HEK293 (cell line): ENCODE measurements around the gene SERINC5.
"Not testable (repeated sequence)": the region's sequence is repeated elsewhere in the genome, so short reads cannot be mapped to it uniquely, and the experiment has no call there.

ENCODE experiments used
- CTCF ChIA-PET: fragments of 350-600 bp; formaldehyde crosslinking; extraction: SDS; loops from one replicate; lab custom pipeline; 2021; ENCODE audit warnings: antibody characterized with exemption; lab: Yijun Ruan, JAX
- POLR2A ChIA-PET: fragments of 300-600 bp; formaldehyde crosslinking; extraction: SDS; loops from one replicate; lab custom pipeline; 2020; ENCODE audit warnings: antibody characterized with exemption, inconsistent platforms; lab: Yijun Ruan, JAX
- H3K27ac ChIP-seq: fragments of 200-500 bp; sonication (Bioruptor generic); 2 replicates; pipeline ENCODE4 v1.5.1; 2014; ENCODE audit warnings: low read depth, low read length, control low read depth, inconsistent platforms; ENCODE audit errors: extremely low read depth
- H3K36me3 ChIP-seq, 2 experiments: fragments of 200-500 bp in 1 of 2; sonication (Bioruptor generic) in 1 of 2; 1 replicate in 1 of 2; 2 replicates in 1 of 2; pipeline ENCODE4 v1.5.1; 2014 to 2017; ENCODE audit warnings: inconsistent platforms in 2 of 2, low read length in 2 of 2; ENCODE audit not compliant: control insufficient read depth in 2 of 2, insufficient read depth in 1 of 2
- H3K4me1 ChIP-seq: fragments of 200-500 bp; sonication (Bioruptor generic); 2 replicates; pipeline ENCODE4 v1.5.1; 2014; ENCODE audit warnings: mild to moderate bottlenecking, low read length, inconsistent platforms; ENCODE audit not compliant: control insufficient read depth, insufficient read depth
- H3K4me3 ChIP-seq: 2 replicates; pipeline ENCODE4 v1.5.1; 2011; ENCODE audit warnings: low read depth, mild to moderate bottlenecking, control low read depth, low read length, moderate library complexity
- H3K9me3 ChIP-seq: fragments of 200-500 bp; sonication (Bioruptor generic); 2 replicates; pipeline ENCODE4 v1.5.1; 2014; ENCODE audit warnings: low read depth, low read length, inconsistent platforms; ENCODE audit not compliant: control insufficient read depth, insufficient read depth
- REPIN1 ChIP-seq: fragments of 450-650 bp; formaldehyde crosslinking; IDR thresholded peaks from 2 replicates; pipeline ENCODE4 v1.5.1; 2017; ENCODE audit warnings: missing biosample characterization, missing genetic modification characterization, low read depth
- SCRT2 ChIP-seq: fragments of 450-650 bp; formaldehyde crosslinking; IDR thresholded peaks from 2 replicates; pipeline ENCODE4 v1.5.1; 2016; ENCODE audit warnings: missing biosample characterization, missing genetic modification characterization
- ZBTB17 ChIP-seq: fragments of 450-650 bp; formaldehyde crosslinking; IDR thresholded peaks from 2 replicates; pipeline ENCODE4 v1.5.1; 2016; ENCODE audit warnings: missing biosample characterization, missing genetic modification characterization
- ZBTB20 ChIP-seq: fragments of 450-650 bp; formaldehyde crosslinking; IDR thresholded peaks from 2 replicates; pipeline ENCODE4 v1.5.1; 2016; ENCODE audit warnings: missing biosample characterization, missing genetic modification characterization
- ZBTB7A ChIP-seq: fragments of 450-650 bp; formaldehyde crosslinking; IDR thresholded peaks from 2 replicates; pipeline ENCODE4 v1.5.1; 2016; ENCODE audit warnings: low read depth, missing biosample characterization, missing genetic modification characterization
- ZFP37 ChIP-seq: fragments of 450-650 bp; formaldehyde crosslinking; IDR thresholded peaks from 2 replicates; pipeline ENCODE4 v1.5.1; 2016; ENCODE audit warnings: missing biosample characterization, missing genetic modification characterization
- ZNF132 ChIP-seq: fragments of 450-650 bp; formaldehyde crosslinking; IDR thresholded peaks from 2 replicates; pipeline ENCODE4 v1.5.1; 2017; ENCODE audit warnings: missing biosample characterization, missing genetic modification characterization, borderline replicate concordance
- ZNF133 ChIP-seq: fragments of 450-650 bp; formaldehyde crosslinking; IDR thresholded peaks from 2 replicates; pipeline ENCODE4 v1.5.1; 2016; ENCODE audit warnings: missing biosample characterization, missing genetic modification characterization
- ZNF2 ChIP-seq: fragments of 450-650 bp; formaldehyde crosslinking; IDR thresholded peaks from 2 replicates; pipeline ENCODE4 v1.5.1; 2016; ENCODE audit warnings: missing biosample characterization, missing genetic modification characterization
- ZNF202 ChIP-seq: fragments of 450-650 bp; formaldehyde crosslinking; IDR thresholded peaks from 2 replicates; pipeline ENCODE4 v1.5.1; 2016; ENCODE audit warnings: missing biosample characterization, missing genetic modification characterization, borderline replicate concordance
- ZNF214 ChIP-seq: fragments of 450-650 bp; formaldehyde crosslinking; IDR thresholded peaks from 2 replicates; pipeline ENCODE4 v1.5.1; 2017; ENCODE audit warnings: missing biosample characterization, mild to moderate bottlenecking, missing genetic modification characterization, borderline replicate concordance
- ZNF239 ChIP-seq: fragments of 450-650 bp; formaldehyde crosslinking; IDR thresholded peaks from 2 replicates; pipeline ENCODE4 v1.5.1; 2016; ENCODE audit warnings: missing biosample characterization, missing genetic modification characterization
- ZNF335 ChIP-seq: fragments of 450-650 bp; formaldehyde crosslinking; conservative IDR thresholded peaks from 2 replicates; pipeline ENCODE4 v1.5.1; 2016; ENCODE audit warnings: missing biosample characterization, missing genetic modification characterization
- ZNF354C ChIP-seq: fragments of 450-650 bp; formaldehyde crosslinking; IDR thresholded peaks from 2 replicates; pipeline ENCODE4 v1.5.1; 2016; ENCODE audit warnings: missing biosample characterization, missing genetic modification characterization, low read depth, borderline replicate concordance
- ZNF362 ChIP-seq: fragments of 450-650 bp; formaldehyde crosslinking; IDR thresholded peaks from 2 replicates; pipeline ENCODE4 v1.5.1; 2016; ENCODE audit warnings: missing biosample characterization, missing genetic modification characterization
- ZNF391 ChIP-seq: fragments of 450-650 bp; formaldehyde crosslinking; IDR thresholded peaks from 2 replicates; pipeline ENCODE4 v1.5.1; 2016; ENCODE audit warnings: low read depth, missing biosample characterization, missing genetic modification characterization, borderline replicate concordance
- ZNF473 ChIP-seq: fragments of 450-650 bp; formaldehyde crosslinking; IDR thresholded peaks from 2 replicates; pipeline ENCODE4 v1.5.1; 2017; ENCODE audit warnings: missing biosample characterization, missing genetic modification characterization
- ZNF843 ChIP-seq: fragments of 450-650 bp; formaldehyde crosslinking; IDR thresholded peaks from 2 replicates; pipeline ENCODE4 v1.5.1; 2016; ENCODE audit warnings: missing biosample characterization, missing genetic modification characterization
- TF ChIP-seq, protein P1 (sequence below): fragments of 450-650 bp; formaldehyde crosslinking; optimal IDR thresholded peaks from 2 replicates; pipeline ENCODE3; 2016; ENCODE audit warnings: missing biosample characterization, mild to moderate bottlenecking, missing genetic modification characterization

The SERINC5 gene

GRCh38 chr5:80140496-80140895 lies 115.4 kb downstream of the SERINC5 start:
- Histone ChIP-seq H3K9me3 (no peaks in the 10 kb centered on the region), H3K4me3 (no peak overlapping the region), H3K27ac (no peak overlapping the region), H3K4me1 (no peaks in the 10 kb centered on the region), H3K36me3 (no peaks in the 10 kb centered on the region; a peak in 1 of 3 replicates)
- POLR2A ChIA-PET, result interaction anchor here (0.7 kb wide), 1 partner anchor 262 kb away, joined by 9 read pairs; no protein-coding TSS in a partner anchor
- TF ChIP-seq ZNF362 (tag by site-specific recombination) (no peak), ZNF202 (tag by site-specific recombination) (no peak), ZNF239 (tag by site-specific recombination) (no peak), ZBTB7A (no peak), ZNF391 (tag by site-specific recombination) (no peak), SCRT2 (tag by site-specific recombination) (no peak)
- TF ChIP-seq, protein P1, sequence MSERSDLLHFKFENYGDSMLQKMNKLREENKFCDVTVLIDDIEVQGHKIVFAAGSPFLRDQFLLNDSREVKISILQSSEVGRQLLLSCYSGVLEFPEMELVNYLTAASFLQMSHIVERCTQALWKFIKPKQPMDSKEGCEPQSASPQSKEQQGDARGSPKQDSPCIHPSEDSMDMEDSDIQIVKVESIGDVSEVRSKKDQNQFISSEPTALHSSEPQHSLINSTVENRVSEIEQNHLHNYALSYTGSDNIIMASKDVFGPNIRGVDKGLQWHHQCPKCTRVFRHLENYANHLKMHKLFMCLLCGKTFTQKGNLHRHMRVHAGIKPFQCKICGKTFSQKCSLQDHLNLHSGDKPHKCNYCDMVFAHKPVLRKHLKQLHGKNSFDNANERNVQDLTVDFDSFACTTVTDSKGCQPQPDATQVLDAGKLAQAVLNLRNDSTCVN, result no peak
- CTCF ChIA-PET, result no interaction called here

GRCh38 chr5:80139466-80139972 lies 116.3 kb downstream of the SERINC5 start:
- ChIA-PET CTCF (interaction anchor here (0.6 to 1.2 kb wide), 2 partner anchors 48 to 205 kb away, joined by 3 read pairs; no protein-coding TSS in a partner anchor), POLR2A (interaction anchor here (0.9 kb wide), 1 partner anchor 23 kb away, joined by 3 read pairs; no protein-coding TSS in a partner anchor)
- no peaks in the 10 kb centered on the region for H3K9me3 ChIP-seq
- TF ChIP-seq ZNF133 (tag by site-specific recombination) (peak; percentile 45; the same call in 1 of the 2 replicates), ZNF335 (no peak)
- no peaks in the 10 kb centered on the region for H3K4me1 ChIP-seq
- H3K4me3 ChIP-seq, result no peak overlapping the region
- no peaks in the 10 kb centered on the region; a peak in 1 of 3 replicates for H3K36me3 ChIP-seq
- H3K27ac ChIP-seq, result no peak overlapping the region

DNA sequence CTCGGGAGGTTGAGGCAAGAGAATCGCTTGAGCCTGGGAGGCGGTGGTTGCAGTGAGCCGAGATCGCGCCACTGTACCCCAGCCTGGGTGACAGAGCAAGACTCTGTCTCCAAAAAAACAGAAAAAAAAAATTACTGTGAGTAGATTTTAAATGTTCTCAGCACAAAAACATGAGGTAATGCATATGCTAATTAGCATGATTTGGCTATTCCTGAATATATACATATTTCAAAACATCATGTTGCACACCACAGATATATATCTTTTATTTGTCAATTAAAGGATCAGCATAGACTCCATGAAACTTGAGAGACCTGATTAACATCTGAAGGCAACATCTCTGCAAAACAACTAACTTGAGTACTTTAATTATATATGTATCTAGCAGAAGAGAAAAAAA lies 117.4 kb downstream of the SERINC5 start:
- no peaks in the 10 kb centered on the region for H3K9me3 ChIP-seq
- H3K4me1 ChIP-seq, result no peaks in the 10 kb centered on the region
- no peaks in the 10 kb centered on the region; a peak in 1 of 3 replicates for H3K36me3 ChIP-seq
- ChIA-PET CTCF (interaction anchor here (1.2 kb wide), 1 partner anchor 47 kb away, joined by 3 read pairs; no protein-coding TSS in a partner anchor), POLR2A (no interaction called here)
- no peak overlapping the region for H3K4me3 ChIP-seq
- TF ChIP-seq ZNF354C (tag by site-specific recombination), result no peak
- TF ChIP-seq ZNF843, result no peak
- no peak for TF ChIP-seq ZNF214 (tag by site-specific recombination)
- no peak for TF ChIP-seq REPIN1 (tag by site-specific recombination)
- no peak for TF ChIP-seq SCRT2 (tag by site-specific recombination)
- no peak for TF ChIP-seq ZNF2
- TF ChIP-seq ZNF132 (tag by site-specific recombination), result no peak
- TF ChIP-seq ZNF473, result no peak
- TF ChIP-seq ZBTB20 (tag by site-specific recombination), result no peak
- TF ChIP-seq ZFP37 (tag by site-specific recombination), result no peak
- TF ChIP-seq ZBTB17 (tag by site-specific recombination), result no peak
- no peak overlapping the region for H3K27ac ChIP-seq

- not testable (repeated sequence) for H3K27ac ChIP-seq
These were observed 119.0 kb downstream of the SERINC5 start for GRCh38 chr5:80136798-80137197.

More at GRCh38 chr5:80136798-80137197, 119.0 kb downstream of the SERINC5 start:
- H3K9me3 ChIP-seq, H3K36me3 ChIP-seq, POLR2A ChIA-PET, CTCF ChIA-PET, H3K4me1 ChIP-seq, H3K4me3 ChIP-seq: not testable (repeated sequence)
